ENCODE measurements around the gene ASB15.

The ASB15 gene

GRCh38 chr7:123662755-123663154, 61.1 kb downstream of the ASB15 start:
- DNase-seq = no peak

DNA sequence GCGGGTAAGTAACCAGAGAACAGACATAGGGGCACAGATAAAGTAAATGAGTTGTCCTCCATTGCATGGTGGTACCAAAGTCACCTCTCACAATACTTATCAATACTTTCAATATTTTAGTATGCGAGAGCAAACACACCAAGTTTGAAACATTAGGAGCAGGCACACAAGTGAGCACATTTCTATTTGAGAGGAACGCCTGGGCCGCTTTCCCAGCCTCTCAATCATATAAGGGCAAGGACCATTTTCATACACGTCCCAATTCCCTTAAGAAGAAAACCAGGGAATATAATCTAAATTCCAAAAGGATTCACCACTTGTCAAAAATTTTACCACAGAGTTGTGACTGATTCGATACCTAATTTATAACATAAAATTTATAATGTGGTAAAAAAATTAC, 61.6 kb downstream of the ASB15 start:
- no peak for DNase-seq

GRCh38 chr7:123665157-123665556, 63.5 kb downstream of the ASB15 start:
- DNase-seq = no peak

DNA sequence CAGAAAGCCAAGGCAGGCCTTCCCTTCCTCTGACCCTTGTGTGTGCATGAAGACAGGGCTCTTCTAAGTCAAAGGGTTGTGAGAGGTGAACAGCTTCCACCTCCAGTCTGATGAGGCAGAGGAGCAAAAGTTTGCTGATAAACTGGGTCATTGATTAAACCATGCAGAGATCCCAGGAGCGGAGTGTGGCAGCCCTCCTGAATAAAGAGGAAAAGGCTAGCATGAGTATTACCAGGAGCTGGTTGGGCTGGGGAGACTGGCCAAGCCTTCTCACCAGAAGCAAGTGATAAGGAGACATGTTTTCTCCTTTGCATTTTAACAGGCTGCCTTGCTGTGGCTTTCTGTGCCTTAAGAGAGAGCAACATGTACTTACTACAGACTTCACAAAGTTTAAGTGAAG, 64.3 kb downstream of the ASB15 start:
- no peak for DNase-seq

DNA sequence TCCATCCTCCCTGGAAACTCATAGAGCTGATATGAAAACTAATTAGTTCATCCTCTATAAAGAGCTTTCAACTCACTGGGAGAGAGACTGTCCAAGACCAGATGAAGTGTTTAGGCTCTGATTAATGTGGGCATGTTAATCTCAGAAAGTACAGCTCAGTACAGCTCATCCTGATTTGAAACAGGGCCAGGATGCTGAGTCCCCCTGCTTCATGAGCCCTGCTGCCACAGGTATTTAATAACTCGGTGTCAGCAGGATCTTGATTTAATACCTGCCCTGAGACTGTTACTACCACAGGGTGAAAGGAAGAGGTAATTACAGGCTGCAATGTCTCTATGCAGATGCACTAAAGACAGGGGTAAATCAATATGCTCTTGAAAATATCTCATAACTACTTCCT, 64.9 kb downstream of the ASB15 start:
- DNase-seq = no peak

DNA sequence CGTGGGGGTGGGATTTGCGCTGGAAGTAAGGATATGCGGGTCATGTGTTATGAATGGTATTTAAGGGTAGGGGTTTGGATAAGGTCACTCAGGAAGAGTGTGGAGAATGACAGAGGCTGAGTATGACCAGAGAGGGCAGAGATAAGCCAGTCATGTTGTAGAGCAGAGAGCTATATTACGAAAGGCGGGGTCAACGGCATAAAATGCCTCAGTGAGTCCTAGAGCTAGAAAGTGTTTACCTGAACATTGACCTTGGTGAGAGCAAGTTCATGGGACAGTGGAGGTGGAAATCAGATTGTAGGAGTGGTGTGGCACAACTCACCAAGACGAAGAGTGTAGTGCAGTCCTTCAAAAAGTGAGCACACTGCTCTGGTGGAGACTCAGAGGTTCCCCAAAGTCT, 67.9 kb downstream of the ASB15 start:
- DNase-seq = no peak

DNA sequence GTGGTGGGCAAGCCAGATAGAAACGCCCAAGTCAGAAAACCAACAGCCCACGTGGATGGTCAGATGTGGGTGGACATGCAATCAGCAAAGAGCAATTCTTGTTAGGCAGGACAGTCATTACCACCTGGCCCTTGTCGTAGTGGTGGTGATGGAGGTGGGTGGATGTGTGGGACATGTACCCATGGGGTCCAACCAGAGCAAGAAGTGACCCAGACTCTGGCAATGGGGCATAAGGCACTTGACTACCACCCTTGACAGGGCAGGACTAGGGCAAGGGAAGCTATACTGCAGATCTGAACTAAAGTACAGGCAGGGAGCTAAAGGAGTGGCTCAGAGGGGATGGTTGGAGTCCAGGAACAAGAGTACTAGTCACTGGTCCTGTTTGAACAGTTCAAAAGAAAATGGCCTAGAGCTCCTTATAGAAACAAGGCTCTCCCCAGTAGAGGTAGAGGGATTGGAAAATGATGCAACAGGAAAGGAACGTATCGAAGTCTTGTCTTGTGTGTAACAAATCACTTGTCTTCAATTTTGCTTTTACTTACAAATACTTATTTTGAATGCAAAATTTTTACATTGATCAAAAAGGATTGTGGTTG, 71.6 kb downstream of the ASB15 start:
- no peak for DNase-seq

DNA sequence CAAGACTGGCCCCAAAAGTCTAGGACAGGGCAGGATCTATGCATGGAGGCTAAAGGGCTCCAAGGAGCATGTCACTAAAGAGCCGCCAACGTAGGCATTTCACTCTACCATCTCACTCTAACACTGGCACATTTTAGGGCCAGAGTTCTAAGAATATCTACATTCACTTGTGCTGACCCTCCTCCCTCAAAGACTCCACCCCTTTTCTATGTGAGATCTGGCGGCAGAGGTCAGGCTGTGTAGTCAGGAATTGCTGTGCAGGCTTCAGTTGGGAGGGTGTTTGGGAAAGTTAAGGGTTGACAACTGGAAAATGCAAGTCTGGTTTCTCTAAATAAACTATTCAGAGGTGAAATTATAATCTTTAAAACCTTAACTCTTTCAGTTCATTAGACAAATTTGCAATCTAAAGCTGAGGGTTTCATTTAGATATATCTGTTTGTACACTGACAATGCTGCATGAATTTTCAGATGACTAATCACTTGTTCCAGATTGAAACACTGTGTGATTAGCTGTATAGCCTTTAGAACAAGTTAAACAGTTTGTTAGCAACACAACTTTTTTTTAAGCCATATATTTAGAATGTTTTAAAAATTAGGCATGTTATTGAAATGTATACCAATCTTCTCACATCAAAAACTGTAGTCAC, 72.3 kb downstream of the ASB15 start:
- DNase-seq = no peak

DNA sequence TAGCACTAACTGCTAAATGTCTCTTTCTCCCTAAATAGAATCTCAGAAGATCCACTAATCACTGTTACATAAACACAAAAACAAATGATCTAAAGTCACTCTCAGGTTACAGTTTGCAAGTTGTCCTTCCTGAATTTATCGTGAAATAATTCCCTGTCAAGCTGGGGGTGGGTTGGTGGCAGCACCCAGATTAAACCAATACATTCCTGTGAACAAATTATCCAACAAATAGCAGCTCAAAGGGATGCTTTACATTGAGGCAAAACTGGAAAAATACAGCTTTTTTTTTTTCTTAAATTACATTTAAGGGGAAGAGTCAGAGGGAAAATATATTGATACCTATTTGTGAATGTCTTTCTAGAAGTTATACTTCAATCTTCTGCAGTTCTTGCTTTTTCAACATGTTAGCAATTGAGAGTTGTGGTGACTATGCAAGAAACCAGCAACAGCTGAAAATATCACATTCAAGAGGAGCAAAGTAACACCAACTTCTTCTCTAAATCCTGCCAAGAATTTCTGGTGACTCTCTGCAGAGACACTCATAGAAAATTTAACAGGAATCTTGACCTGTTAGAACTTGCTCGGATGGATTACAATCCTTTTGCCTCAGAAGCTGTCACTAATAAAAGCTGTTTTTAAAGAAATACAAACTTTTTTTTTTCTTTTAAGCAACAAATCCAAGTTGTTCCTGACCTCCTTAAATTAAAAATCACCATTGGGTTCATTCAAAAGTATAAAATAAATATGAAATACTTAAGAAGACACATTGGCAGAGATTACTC, 73.0 kb downstream of the ASB15 start:
- no peak for DNase-seq

DNA sequence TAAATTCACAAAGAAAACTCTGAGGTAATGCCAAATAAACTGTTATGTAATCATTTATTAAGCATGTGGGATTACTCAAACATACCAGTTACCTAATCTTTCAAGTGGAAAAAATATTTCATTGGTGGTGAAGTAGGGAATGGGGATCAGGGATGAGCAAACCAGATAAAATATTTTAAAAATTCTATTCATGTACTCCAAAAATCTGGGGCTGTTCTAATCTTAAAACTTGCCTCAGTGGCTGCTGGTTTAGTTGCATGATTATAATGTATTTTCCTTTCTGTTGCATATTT, 73.5 kb downstream of the ASB15 start:
- DNase-seq = no peak

- no peak for DNase-seq
Observed at GRCh38 chr7:123677061-123677715, 75.6 kb downstream of the ASB15 start.

GRCh38 chr7:123679614-123680013, 78.0 kb downstream of the ASB15 start:
- no peak for DNase-seq

DNA sequence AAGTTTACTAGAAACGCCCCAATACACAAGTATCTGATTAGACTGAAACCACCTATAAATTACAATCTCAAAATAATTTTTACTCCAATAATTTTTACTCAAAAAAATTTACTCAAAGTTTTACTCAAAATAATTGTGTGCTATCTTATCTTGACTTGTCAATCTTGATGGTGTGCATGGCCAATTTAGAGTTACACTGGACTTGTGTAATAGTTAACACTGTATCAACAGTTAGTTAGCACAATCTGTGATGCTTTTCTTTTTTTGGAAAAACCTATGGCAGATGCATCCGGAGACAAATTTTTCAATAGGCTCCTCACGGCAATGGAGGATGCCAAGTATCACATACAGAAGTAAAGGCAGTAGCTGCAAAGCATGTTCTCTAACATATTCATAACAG, 79.0 kb downstream of the ASB15 start:
- no peak for DNase-seq

GRCh38 chr7:123681561-123681960, 79.9 kb downstream of the ASB15 start:
- no peak for DNase-seq

- DNase-seq = peak in 1 of 56 donors; percentile 13
Observed at GRCh38 chr7:123682690-123683089, 81.1 kb downstream of the ASB15 start.

GRCh38 chr7:123687161-123687560, 85.5 kb downstream of the ASB15 start:
- DNase-seq = no peak

DNA sequence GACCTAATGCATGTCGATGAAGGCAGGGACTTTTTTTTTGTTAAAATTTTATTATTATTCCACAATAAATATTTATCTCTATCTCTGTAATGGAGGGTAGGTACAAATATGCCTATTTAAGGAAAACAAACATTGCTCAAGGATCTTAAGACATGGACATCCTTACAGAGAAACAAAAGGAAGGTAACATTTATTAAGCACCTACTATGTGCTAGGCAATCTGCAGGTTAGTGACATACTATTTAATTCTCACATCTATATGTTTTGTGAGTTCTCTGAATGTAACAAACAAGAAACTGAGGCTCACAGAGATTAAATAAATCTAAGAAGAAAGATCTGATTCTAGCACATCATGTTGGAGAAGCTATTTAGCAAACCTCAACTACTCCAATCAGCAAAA, 86.1 kb downstream of the ASB15 start:
- DNase-seq = no peak
